GM19099 (cell line): ENCODE measurements around the gene TUBGCP2.

ENCODE experiments used
- POLR2A ChIP-seq: IDR thresholded peaks from 3 replicates; pipeline ENCODE4 v1.6.1; 2011; ENCODE audit warnings: low read depth; ENCODE audit not compliant: insufficient read length; ENCODE audit errors: extremely low read depth

The TUBGCP2 gene

GRCh38 chr10:133335246-133336117 lies 26.8 kb upstream of the TUBGCP2 start:
- TF ChIP-seq POLR2A = no peak

DNA sequence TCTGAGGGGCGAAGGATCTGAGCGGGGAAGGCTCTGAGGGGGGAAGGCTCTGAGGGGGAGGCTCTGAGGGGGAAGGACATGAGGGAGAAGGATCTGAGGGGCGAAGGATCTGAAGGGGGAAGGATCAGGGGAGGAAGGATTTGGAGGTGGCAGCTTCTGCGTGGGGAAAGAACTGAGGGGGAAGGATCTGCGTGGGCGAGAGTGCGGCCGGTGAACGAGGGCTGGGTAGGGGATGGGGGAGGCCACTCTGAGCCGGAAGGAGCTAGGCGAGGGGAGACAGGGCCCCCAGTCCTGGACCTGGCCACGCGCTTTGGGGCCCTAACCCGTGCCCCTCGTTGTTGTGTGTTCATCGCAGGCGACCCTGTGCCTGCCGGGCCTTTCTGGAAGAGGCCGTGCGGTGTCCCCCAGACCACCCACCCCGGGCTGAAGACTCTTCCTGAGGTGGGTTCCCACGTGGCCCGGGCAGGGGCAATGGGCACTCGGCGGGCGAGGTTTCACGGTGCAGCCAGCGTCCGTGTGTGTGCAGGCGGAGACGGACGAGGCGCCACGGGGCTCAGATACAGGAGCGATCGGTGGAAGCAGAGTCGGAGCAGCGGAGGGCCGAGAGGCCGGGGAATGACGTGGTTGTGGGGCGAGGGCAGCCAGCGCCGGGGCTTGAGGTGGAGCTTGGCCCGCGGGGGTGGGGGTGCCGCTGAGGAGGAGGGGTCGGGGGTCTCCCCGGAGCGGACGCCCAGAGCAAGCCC lies 26.0 kb upstream of the TUBGCP2 start:
- no peak for TF ChIP-seq POLR2A

GRCh38 chr10:133332936-133333699 lies 24.4 kb upstream of the TUBGCP2 start:
- TF ChIP-seq POLR2A = no peak

- no peak for TF ChIP-seq POLR2A
Observed at GRCh38 chr10:133329491-133330202, 21.0 kb upstream of the TUBGCP2 start.

DNA sequence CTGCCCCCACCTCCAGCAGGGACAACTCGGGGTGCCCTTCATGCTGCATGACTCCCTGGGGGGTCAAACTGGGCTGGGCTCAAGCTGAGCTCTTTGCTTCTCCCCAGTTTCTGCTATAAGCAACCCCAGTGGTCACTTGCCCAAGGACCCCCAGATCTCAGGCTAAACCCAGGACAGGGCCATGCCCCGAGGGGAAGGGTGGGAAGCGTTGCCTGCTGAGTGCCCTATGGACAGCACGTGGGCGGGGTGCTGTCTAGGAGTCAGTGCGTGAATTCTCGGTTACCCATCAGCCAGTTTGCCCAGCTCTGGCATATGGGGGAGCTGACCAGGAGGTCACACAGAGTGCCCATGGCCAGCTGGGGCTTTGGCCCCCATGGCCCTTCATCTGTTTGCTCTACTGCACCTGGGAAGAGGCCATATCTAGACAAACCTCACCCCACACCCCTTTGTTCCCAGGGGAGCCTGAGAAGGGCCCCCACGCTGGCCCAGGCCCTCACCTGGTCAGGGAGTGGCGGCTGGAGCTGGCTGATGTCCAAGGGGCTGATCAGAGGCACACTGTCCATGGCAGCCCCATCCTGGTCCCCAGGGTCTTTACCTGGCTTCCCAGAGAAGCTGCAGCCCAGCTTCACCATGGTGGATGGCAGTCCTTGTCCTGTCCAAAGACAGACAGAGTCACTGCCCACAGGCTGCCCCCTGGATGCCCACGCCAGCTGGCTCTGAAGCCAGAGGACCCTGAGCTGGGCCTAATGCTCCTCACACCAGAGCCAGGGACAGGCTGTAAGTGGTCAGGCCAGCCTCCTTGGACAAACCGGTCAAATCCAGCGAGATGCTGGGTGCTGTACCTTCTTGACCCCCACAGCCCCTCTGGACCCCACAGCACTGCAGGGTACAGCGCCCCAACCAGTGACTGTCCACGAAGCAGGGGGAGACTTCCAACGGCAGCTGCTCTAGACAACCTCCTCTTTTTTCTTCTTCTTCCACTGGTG lies 20.0 kb upstream of the TUBGCP2 start:
- no peak for TF ChIP-seq POLR2A

GRCh38 chr10:133327651-133328357 lies 19.1 kb upstream of the TUBGCP2 start:
- no peak for TF ChIP-seq POLR2A

- no peak for TF ChIP-seq POLR2A
Observed at GRCh38 chr10:133326745-133327650, 18.3 kb upstream of the TUBGCP2 start.

- no peak for TF ChIP-seq POLR2A
Observed at GRCh38 chr10:133326223-133326551, 17.5 kb upstream of the TUBGCP2 start.

DNA sequence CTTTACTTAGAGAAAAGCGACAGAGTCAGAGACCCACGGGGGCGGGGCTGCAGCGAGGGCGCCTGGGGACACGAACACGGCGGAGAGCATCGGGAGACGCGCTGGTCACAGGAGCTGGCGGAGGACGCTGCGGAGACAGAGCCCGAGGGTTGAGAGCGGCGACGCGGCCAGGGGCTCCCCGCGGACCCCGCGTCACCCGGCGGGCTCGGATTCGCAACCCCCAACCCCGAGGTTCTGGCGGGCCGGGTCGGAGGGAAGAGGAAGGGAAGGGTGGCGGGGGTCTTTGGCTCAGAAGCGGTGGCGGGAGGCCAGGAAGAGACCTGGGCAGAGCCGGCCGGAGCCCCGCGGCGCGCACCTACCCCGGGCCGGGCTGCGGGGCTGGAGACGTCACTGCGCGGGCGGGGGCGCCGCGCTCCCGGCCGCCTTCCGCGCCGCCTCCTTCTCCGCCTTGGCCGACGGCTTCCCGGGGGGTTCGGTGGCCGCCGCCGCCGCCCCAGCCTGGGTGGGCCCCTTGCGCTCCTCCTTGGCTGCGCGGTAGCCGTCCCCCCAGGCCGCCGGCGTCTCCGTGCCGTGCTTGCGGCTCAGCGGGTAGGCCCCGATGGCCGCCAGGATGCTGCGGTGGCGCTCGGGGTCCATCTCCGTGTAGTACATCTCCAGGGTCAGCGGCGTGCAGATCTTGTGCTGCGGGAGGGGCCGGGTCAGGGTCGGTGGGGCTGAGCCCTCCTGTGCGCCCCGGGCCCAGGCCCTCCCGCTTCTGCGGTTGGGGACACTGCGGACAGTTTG lies 17.0 kb upstream of the TUBGCP2 start:
- TF ChIP-seq POLR2A = no peak

- TF ChIP-seq POLR2A = no peak
Observed at GRCh38 chr10:133324857-133325260, 16.2 kb upstream of the TUBGCP2 start.

DNA sequence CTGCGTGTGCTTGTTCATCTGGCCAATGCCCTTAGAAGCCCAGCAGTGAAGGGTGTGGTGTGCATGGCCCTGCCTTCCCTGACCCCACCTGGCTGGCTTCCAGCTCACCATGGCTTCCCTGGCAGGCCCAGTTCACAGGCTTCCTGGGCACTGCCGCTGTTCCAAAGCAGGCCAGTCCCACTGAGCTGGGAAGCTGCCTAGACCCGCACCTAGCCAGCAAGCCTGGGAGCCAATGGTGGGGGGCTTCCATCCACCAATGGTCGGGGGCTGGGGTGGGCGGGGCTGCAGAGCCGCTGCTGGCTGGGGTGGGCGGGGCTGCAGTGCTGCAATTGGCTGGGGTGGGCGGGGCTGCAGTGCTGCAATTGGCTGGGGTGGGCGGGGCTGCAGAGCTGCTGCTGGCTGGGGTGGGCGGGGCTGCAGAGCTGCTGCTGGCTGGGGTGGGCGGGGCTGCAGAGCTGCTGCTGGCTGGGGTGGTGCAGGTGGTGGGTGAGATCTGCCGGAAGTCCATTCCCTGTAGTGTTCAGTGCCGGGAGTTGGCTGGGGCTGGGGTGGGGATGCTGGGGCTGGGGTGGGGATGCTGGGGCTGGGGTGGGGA lies 15.6 kb upstream of the TUBGCP2 start:
- TF ChIP-seq POLR2A = no peak

GRCh38 chr10:133318494-133319127 lies 9.9 kb upstream of the TUBGCP2 start:
- TF ChIP-seq POLR2A = no peak
